H1 (cell line): Measurements from ENCODE around the gene CCDC92B. TPM values are rescaled to one million over a fixed set of nuclear protein-coding genes. Genes with fewer than 3 reads are reported as not detected.

Experiments
- CEBPB ChIP-seq: IDR thresholded peaks from 2 replicates; pipeline ENCODE4 v1.6.1; 2012; ENCODE audit warnings: low read depth, low read length
- FOSL1 ChIP-seq: IDR thresholded peaks from 2 replicates; pipeline ENCODE4 v1.6.1; 2011; ENCODE audit warnings: mild to moderate bottlenecking, low read depth, low read length, moderate library complexity; ENCODE audit not compliant: insufficient read depth
- ZNF274 ChIP-seq: IDR thresholded peaks from 2 replicates; pipeline ENCODE4 v1.7.0; 2012; ENCODE audit warnings: low read length, borderline replicate concordance; ENCODE audit errors: extremely low read depth
- polyA plus RNA-seq, 7 experiments: library from polyadenylated mRNA; depleted of rRNA in 3 of 7; stranded (reverse) in 5 of 7; unstranded in 2 of 7; fragments of >200 nt in 5 of 7; fragments of 200-250 nt in 2 of 7; gene quantifications; 1 replicate in 5 of 7; 2 replicates in 1 of 7; 4 replicates in 1 of 7; pipeline versions ENCODE4 v1.2.1 to v1.2.3, GENCODE V29; 2011 to 2013; ENCODE audit warnings: missing spikeins in 2 of 7, mixed read lengths in 2 of 7
- total RNA-seq: library from RNA; stranded (reverse); fragmentation: NEBNext Ultra II Directional; extraction: Animal tissue kit (Norgen Biotek cat#: 25700); gene quantifications from 2 replicates; pipeline ENCODE4 v1.2.1, GENCODE V29; 2021

CCDC92B gene
- total and polyA plus RNA-seq, 2 of the 8 experiments (the other 6 are each of a cell fraction or from before 2014, with no cell fraction given): 5.5 to 12.1 TPM

DNA sequence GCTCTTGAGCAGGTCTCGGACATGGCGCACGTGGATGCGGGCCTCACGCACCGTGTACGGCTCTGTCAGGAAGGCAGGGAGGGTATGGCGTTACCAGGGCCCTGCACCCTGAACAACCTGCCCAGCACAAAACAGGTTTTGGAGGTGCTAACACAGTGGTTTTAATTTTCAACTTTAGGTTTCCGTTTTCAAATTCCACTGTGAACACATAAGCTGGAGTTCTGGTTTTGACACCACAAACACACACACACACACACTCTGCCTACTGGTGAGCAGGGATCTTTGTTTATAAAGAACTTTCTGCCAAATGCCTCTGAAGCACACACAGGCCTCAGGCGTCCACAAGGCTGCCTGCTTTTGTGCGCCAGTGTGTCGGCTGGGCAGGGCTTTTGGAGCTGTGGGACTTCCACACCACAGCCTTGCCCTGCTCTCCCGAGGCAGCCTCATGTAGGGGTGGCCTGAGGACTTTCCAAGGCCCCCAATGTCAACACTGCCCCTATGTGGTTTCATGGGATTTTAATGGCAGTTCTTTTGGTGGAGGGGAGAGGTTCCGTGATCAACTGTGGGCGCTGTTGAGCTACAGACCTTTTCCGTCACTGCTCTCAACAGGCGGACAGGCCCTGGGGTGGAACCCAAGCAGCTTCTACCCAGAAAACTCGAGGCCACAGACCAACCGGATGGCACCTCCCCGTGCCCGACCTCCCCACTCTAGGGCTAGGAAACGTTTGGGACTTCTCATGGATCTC is 47.3 kb downstream of the CCDC92B start (continued):
- TF ChIP-seq CEBPB (no peak), ZNF274 (no peak), FOSL1 (no peak)
